Esophagus muscularis mucosa (tissue), 4 donors: ENCODE measurements around the gene TNNT2. TPM values are rescaled to one million over a fixed set of nuclear protein-coding genes. Genes with fewer than 3 reads are reported as not detected.

Experiments used
- DNase-seq: peaks from one replicate; pipeline ENCODE4 v3.0.0-alpha.2; 2017; ENCODE audit errors: extremely low spot score
- H3K27ac ChIP-seq, 4 donors: fragments of 200-600 bp; sonication (generic); replicated peaks in 1 of 4; 1 replicate in 3 of 4; 2 replicates in 1 of 4; pipeline ENCODE4 v1.5.1; 2016 to 2019; ENCODE audit warnings: mild to moderate bottlenecking in 1 of 4
- H3K27me3 ChIP-seq, 4 donors: fragments of 200-600 bp; sonication (generic); one replicate each; pipeline versions ENCODE4 v1.5.1 to v1.6.0; 2016 to 2019
- H3K36me3 ChIP-seq, 4 donors: fragments of 200-600 bp; sonication (generic); one replicate each; pipeline ENCODE4 v1.5.1; 2016 to 2019
- H3K4me1 ChIP-seq, 4 donors: fragments of 200-600 bp; sonication (generic); one replicate each; pipeline ENCODE4 v1.5.1; 2016 to 2019
- H3K4me3 ChIP-seq, 4 donors: fragments of 200-600 bp; sonication (generic); 1 replicate in 2 of 4; 2 replicates in 2 of 4; pipeline ENCODE4 v1.5.1; 2016 to 2019; ENCODE audit warnings: mild to moderate bottlenecking in 4 of 4, moderate library complexity in 1 of 4
- H3K9me3 ChIP-seq, 4 donors: fragments of 200-600 bp; sonication (generic); 1 replicate in 3 of 4; 2 replicates in 1 of 4; pipeline ENCODE4 v1.5.1; 2016 to 2019
- CTCF ChIP-seq, 3 experiments: fragments of 200-600 bp in 2 of 3; fragments of 450-650 bp in 1 of 3; sonication (generic) in 2 of 3; IDR thresholded peaks; one replicate each; pipeline ENCODE4 v1.5.1; 2017 to 2019; ENCODE audit warnings: antibody characterized with exemption in 3 of 3, mild to moderate bottlenecking in 2 of 3, moderate library complexity in 1 of 3
- EP300 ChIP-seq: sonication (generic); formaldehyde crosslinking; IDR thresholded peaks from one replicate; pipeline ENCODE4 v1.6.1; 2017; ENCODE audit warnings: antibody characterized with exemption
- POLR2A ChIP-seq: fragments of 450-650 bp; IDR thresholded peaks from one replicate; pipeline ENCODE4 v1.6.1; 2017; ENCODE audit warnings: antibody characterized with exemption, moderate library complexity, mild to moderate bottlenecking, low read depth
- POLR2AphosphoS5 ChIP-seq, 2 donors: sonication (generic); formaldehyde crosslinking; IDR thresholded peaks; one replicate each; pipeline ENCODE4 v1.6.1; 2017; ENCODE audit warnings: antibody characterized with exemption in 2 of 2
- WGBS: methylation state at CpG from one replicate; pipeline ENCODE4 v1.1.5; 2018; 5-methylcytosine and 5-hydroxymethylcytosine counted together
- intact Hi-C: fragments of 100-400 bp; cut with DNase I; formaldehyde crosslinking; loops from one replicate; pipeline ENCODE4 v1.15.1; 2023
- total RNA-seq, 4 donors: library from RNA; depleted of rRNA; stranded (reverse); fragments of >200 nt; gene quantifications; one replicate each; pipeline versions ENCODE4 v1.1.0 to v1.2.1, GENCODE V29; 2016

TNNT2 gene
- total RNA-seq, 4 donors from 2014 or later, result 0.83 to 2.0 TPM; not detected in 2

GRCh38 chr1:201396861-201397464, 19.5 kb upstream of the TNNT2 start:
- no peak for DNase-seq
- Histone ChIP-seq H3K36me3 (no peaks in the 10 kb centered on the region), H3K4me3 (no peak overlapping the region), H3K4me1 (peaks cover 4 to 11% (median 9%) of the 10 kb centered on the region in 4 donors), H3K27ac (no peak overlapping the region), H3K27me3 (peaks cover 0 to 43% (median 20%) of the 10 kb centered on the region in 4 donors), H3K9me3 (no peaks in the 10 kb centered on the region)
- intact Hi-C loops, result no loop called here
- WGBS, result 95% methylated on average over 2 of the region's 10 CpGs
- no peak for TF ChIP-seq EP300
- no peak for TF ChIP-seq POLR2A
- no peak for TF ChIP-seq CTCF (IDR thresholded peaks at IDR 0.05)
- TF ChIP-seq POLR2AphosphoS5 (IDR thresholded peaks at IDR 0.05), result no peak

- Histone ChIP-seq H3K4me1 (peaks cover 4 to 11% (median 9%) of the 10 kb centered on the region in 4 donors), H3K9me3 (no peaks in the 10 kb centered on the region), H3K27me3 (peaks cover 0 to 42% (median 20%) of the 10 kb centered on the region in 4 donors), H3K4me3 (no peak overlapping the region), H3K36me3 (no peaks in the 10 kb centered on the region), H3K27ac (no peak overlapping the region)
- intact Hi-C loops, result no loop called here
- no peak for DNase-seq
- 89% methylated on average over 4 of the region's 4 CpGs for WGBS
- TF ChIP-seq POLR2AphosphoS5 (IDR thresholded peaks at IDR 0.05) (no peak), EP300 (no peak), CTCF (IDR thresholded peaks at IDR 0.05) (no peak), POLR2A (no peak)
These were observed 18.5 kb upstream of the TNNT2 start for GRCh38 chr1:201395936-201396335.

GRCh38 chr1:201394591-201394990, 17.1 kb upstream of the TNNT2 start:
- peaks cover 4 to 9% (median 8%) of the 10 kb centered on the region in 4 donors for H3K4me1 ChIP-seq
- no peak for DNase-seq
- H3K27ac ChIP-seq, result no peak overlapping the region
- no peaks in the 10 kb centered on the region for H3K36me3 ChIP-seq
- no peaks in the 10 kb centered on the region for H3K9me3 ChIP-seq
- no peak for TF ChIP-seq CTCF (IDR thresholded peaks at IDR 0.05)
- WGBS, result 73% methylated on average over 3 of the region's 3 CpGs
- no peak overlapping the region for H3K4me3 ChIP-seq
- H3K27me3 ChIP-seq, result peaks cover 0 to 29% (median 12%) of the 10 kb centered on the region in 4 donors
- intact Hi-C loops, result no loop called here

GRCh38 chr1:201393076-201393475, 15.6 kb upstream of the TNNT2 start:
- WGBS, result 63% methylated on average over 3 of the region's 3 CpGs
- TF ChIP-seq POLR2AphosphoS5 (IDR thresholded peaks at IDR 0.05) (no peak), POLR2A (no peak), EP300 (no peak), CTCF (IDR thresholded peaks at IDR 0.05) (no peak)
- H3K4me3 ChIP-seq, result no peak overlapping the region
- H3K27me3 ChIP-seq, result peaks cover 0 to 14% (median 0%) of the 10 kb centered on the region in 4 donors
- H3K4me1 ChIP-seq, result no peaks in the 10 kb centered on the region
- intact Hi-C loops, result no loop called here
- DNase-seq, result no peak
- no peaks in the 10 kb centered on the region for H3K9me3 ChIP-seq
- H3K36me3 ChIP-seq, result no peaks in the 10 kb centered on the region
- H3K27ac ChIP-seq, result no peak overlapping the region
